ENCODE data around the gene NCMAP. TPM values are rescaled to one million over a fixed set of nuclear protein-coding genes. Genes with fewer than 3 reads are reported as not detected.

Gene NCMAP
- total RNA-seq, 1 donor from 2014 or later: not detected

GRCh38 chr1:24609949-24610517 is 54.1 kb downstream of the NCMAP start:
- DNase-seq (ENCODE audit: extremely low read depth, low read depth, low spot score): no peak

DNA sequence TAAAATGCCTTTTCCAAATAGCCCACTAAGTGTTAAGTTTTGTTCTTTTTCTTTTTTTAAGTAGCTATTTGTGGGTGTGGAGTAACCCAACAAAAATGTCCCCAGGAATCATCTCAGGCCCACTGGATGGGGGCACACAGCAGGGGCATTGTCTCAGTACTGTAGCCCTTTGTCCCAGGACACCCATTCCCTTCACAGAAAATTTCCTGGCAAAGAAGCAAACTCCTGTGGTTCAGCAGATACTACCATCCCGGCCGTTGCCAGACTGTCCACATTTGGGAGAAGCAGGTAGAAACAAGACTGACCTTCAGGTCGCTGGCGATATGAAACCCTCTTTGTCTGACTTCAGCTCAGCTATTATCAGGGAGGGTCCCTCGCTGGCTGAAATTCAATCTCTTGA is 63.5 kb downstream of the NCMAP start:
- no peak for DNase-seq (ENCODE audit: extremely low read depth, low read depth, low spot score)

- no peak for DNase-seq (ENCODE audit: extremely low read depth, low read depth, low spot score)
Measured at GRCh38 chr1:24620678-24621077, 64.8 kb downstream of the NCMAP start.

- no peak for DNase-seq (ENCODE audit: extremely low read depth, low read depth, low spot score)
Measured at GRCh38 chr1:24621121-24621520, 65.2 kb downstream of the NCMAP start.

DNA sequence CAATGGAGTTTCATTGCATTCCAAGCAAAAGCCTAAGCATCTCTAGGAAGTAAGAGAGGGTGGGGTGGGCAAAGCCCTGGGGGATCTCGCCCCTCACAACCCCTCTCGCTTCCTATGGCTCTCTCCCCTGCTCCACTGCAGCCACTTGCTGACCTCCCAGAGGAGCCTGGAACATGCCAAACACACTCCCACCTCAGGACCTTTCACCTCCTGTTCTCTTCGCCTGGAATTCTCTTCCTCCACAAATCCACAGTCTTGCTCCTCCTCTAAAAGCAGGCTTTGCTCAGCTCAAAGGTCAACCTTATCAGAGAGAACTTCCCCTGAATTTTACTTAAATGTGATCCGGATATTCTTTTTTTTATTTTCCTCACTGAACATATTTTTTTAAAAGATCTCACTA is 66.3 kb downstream of the NCMAP start:
- DNase-seq (ENCODE audit: extremely low read depth, low read depth, low spot score): no peak

GRCh38 chr1:24632832-24633175 is 76.9 kb downstream of the NCMAP start:
- no peak for DNase-seq (ENCODE audit: extremely low read depth, low read depth, low spot score)

DNA sequence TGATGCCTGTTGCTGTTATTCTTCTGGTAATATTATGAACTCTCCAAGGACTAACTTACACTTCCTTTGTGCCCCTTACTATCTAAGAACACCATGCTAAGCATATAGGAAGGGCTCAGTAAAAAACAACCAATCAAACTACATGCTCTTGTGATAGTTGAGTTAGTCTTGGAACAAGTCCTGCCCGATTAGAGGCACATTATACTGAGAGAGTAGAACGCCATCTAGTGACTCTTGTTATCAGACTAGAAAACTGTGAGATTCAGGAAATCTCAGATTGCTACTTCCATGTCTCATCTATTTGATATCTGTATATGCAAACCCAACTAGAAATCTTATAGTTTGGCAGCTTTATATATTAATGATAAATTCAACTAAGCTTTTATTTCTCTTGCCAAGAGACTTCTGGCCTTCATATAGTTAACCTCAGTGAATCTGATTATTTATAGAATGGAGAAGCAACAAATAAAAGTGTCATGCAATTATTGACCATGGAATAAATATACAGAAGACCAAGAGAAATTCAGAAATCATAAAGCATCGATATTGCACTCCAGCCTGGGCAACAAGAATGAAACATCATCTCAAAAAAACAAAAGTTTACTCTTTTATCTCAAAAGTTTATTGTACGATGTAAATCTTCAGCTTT is 79.4 kb downstream of the NCMAP start:
- DNase-seq (ENCODE audit: extremely low read depth, low read depth, low spot score): peak; percentile 56

- no peak for DNase-seq (ENCODE audit: extremely low read depth, low read depth, low spot score)
Measured at GRCh38 chr1:24636661-24637357, 80.9 kb downstream of the NCMAP start.

DNA sequence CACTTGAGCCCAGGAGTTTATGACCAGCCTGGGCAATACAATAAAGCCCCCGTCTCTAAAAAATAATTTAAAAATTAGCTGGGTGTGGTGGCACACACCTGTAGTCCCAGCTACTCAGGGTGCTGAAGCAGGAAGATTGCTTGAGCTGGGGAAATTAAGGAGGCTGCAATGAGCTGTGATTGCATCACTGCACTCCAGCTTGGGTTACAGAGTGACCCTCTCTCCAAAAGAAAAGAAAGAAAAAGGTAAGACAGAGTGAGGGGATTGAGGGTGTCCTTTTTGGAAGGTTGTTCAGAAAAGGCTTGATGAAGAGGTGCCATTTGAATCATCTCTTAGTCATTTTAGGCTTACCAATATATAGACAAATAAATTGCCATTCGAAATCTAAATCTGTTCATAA is 83.2 kb downstream of the NCMAP start:
- DNase-seq (ENCODE audit: extremely low read depth, low read depth, low spot score): no peak

GRCh38 chr1:24639881-24640280 is 84.0 kb downstream of the NCMAP start:
- DNase-seq (ENCODE audit: extremely low read depth, low read depth, low spot score): no peak

DNA sequence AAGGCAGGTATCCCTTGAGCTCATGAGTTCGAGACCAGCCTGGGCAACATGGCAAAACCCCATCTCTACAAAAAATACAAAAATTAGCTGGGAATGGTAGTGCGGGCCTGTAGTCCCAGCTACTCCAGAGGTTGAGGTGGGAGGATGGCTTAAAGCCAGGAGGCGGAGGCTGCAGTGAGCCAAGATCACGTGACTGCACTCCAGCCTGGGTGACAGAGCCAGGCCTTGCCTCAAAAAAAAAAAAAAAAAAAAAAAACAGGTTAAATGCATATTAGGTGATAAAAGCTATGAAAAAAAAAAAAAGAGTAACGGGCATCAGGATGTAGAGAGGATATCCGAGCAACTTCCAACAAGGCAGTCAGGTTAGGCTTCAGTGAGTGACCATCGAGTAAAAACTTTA is 84.4 kb downstream of the NCMAP start:
- DNase-seq (ENCODE audit: extremely low read depth, low read depth, low spot score): no peak

DNA sequence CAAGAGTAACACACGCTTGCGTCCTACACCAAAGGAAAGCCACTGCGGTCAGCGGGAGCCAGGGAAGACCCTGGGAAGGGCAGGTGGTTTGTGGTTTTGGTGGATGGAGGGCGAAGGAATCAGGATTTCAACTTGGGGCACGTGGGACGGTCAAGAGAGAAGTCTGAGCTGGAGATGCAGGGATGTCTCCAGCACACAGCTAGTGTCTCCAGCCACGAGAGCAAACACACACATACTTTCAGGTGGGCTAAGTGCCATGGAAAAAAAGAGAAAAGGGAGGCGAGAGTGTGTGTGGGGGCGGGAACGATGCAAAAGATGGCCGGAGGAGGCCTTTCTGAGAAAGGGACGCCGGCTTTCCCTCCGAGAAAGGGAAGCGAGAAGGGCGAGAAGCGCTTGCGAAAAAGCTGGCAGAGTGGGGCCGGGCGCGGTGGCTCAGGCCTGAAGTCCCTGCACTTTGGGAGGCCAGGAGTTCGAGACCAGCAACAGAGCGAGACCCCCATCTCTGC is 85.8 kb downstream of the NCMAP start:
- DNase-seq (ENCODE audit: extremely low read depth, low read depth, low spot score): no peak

DNA sequence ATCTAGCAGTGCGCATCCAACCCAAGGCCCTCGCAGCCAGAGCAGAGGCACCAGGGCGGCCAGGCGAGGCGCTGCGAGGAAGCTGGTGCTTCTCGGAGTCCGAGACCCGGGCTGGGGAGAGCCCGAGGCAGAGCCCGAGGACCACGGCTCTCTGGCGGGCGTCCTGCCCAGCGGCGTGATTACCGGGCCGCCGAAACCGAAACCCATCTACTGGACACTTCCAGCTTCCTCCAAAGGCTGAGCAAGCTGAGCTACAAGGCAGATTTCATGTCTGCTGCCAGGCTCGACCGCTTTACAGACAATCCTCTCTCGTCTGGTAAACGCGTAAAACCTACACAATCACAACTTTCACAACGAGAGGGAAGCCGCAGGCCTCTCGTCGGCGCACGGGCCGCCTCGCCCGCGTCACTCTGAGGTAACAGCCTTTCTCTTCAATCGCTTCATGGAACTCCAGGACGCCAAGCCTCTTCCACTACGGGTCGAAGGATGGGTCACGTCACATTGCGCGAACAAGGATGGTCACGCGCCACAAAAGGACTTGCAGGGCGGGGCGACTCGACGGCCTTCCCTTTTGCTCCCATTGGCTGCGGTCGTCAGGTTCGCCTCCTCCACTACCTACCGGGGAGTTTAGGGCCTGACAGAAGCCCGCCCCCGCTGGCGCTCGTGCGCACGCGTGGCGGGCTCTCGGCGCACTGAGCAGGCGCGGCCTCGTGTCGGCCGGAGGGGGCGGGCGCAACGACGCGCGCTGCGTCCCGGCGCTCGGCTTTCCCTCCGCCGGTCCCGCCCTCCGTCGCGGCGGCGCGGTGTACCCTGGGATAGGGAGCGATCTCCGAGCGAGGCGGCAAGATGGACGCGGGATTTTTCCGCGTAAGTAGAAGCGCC is 86.8 kb downstream of the NCMAP start, which contains the start of gene SRRM1:
Gene SRRM1, plus strand, starts transcription at position 822 of the 882 bp plus-strand sequence. Its CDS starts 25 bp downstream, at position 847.
- DNase-seq (ENCODE audit: extremely low read depth, low read depth, low spot score): peak; percentile 94

DNA sequence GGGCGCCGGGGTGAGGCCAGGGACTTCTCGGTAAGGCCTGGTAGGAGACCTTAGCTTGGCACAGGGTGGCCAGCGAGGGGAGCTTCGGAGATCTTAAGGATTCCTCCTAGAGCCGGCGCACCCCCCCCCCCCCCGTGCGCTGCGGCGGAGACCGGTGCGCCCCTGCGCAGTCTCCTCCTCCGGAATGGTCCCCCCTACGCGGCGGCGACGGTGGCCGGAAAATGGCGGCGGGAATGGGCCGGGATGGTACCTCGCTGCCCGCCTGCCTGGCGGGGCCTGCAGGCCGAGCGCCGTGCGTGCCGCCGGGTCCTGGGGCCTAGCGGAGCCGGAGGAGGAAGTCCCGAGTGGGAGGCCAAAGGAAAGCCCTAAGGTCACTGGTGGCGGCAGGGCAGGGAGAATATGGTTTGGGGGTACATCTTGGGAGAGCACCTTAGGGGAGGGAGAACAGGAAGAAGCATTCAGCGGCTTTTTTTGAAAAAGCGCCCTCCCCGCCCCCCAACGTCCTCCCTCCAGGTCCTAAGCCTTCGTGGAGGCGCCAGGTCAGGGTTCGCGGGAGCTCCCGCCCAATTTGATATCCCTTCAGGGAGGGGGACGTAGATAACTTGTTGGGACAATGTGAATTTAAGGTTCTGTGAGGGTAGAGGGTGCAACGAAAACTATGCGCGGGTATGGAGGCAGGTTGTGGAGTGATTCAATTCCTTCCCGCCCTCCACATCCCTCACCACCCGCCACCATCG is 87.6 kb downstream of the NCMAP start:
- no peak for DNase-seq (ENCODE audit: extremely low read depth, low read depth, low spot score)

DNA sequence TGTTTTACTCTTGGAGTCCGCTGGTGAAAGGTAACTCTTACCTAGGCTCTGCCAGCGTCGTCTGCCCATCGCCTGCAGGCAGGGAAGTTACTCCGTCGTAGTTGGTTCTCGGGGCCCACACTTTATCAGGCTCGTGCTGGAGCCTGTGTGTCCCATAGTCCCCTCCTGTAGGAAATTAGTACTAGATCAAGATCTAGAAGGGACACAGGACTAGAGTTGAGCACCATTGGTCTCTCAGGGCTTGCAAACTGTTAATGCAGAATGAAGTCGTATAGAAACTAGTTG is 88.2 kb downstream of the NCMAP start:
- no peak for DNase-seq (ENCODE audit: extremely low read depth, low read depth, low spot score)

DNA sequence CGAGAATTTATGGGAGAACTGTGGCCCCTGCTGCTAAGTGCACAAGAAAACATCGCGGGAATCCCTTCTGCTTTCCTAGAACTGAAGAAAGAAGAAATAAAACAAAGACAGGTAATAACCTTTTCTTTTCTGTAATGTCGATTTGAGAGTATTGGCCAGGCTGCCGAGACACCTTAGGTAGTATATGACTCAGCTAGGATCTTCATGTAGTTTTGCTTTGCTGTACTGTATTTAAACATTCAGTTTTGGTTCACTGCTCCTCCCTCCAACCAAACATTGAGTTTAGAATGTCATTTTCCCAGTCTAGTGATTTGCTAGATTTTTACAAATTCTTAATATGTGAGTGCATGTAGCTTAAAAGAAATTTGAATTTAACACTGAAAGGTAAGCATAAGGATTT is 93.0 kb downstream of the NCMAP start:
- no peak for DNase-seq (ENCODE audit: extremely low read depth, low read depth, low spot score)

- DNase-seq (ENCODE audit: extremely low read depth, low read depth, low spot score): no peak
Measured at GRCh38 chr1:24652382-24652781, 96.5 kb downstream of the NCMAP start.

- DNase-seq (ENCODE audit: extremely low read depth, low read depth, low spot score): no peak
Measured at GRCh38 chr1:24654010-24654409, 98.1 kb downstream of the NCMAP start.

GRCh38 chr1:24656046-24656445 is 100.2 kb downstream of the NCMAP start:
- DNase-seq (ENCODE audit: extremely low read depth, low read depth, low spot score): no peak

DNA sequence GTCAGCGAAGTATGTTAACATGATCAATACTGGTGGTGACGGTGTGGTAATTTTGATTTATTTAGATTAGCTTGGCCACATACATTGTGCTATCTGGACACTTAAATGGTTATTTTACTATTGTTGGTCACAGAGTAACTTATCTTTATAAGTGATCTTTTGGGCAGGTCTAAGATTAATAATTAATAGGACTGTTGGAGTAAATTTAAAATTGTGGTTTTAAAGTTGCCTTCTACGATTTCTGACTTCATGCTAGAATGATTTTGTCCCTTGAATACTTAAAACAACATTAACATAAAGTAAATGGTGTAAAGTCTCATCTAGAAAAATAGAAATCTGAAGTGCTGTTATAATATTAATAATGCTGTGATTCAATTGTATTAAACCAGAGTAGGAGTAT is 101.9 kb downstream of the NCMAP start:
- no peak for DNase-seq (ENCODE audit: extremely low read depth, low read depth, low spot score)

All from glomerular endothelial cell (primary cell).